ENCODE results near the gene LYST. TPM values are rescaled to one million over a fixed set of nuclear protein-coding genes. Genes with fewer than 3 reads are reported as not detected.

The LYST gene
- total and polyA plus RNA-seq, 2 of the 8 experiments (the other 6 are each of a cell fraction or from before 2014, with no cell fraction given) = 0.29 to 0.58 TPM

DNA sequence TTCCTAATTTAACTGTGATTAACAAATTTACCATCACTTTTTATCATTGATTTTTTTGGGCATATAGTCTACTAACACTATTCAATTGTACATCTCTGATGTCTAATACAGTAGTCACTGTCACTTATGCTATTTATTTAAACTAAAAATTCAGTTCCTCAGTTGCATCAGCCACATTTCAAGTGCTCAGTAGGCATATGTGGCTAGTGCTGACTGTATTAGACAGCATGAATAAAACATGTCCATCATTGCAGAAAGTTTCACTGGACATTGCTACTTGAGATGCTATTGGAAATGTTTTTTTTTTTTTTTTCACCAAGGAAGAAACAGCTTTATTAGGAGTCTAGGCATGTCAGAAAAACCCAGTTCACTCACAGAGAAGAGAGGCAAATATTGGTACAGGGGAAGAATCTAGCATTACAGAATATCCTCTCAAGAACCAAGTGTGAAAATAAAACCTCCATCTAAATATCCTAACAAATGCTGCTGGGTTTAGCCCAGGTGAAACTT, 109.1 kb downstream of the LYST start (continued):
- TF ChIP-seq TAF7 (optimal IDR thresholded peaks at IDR 0.05; ENCODE audit: borderline replicate concordance, low read depth, low read length) (no peak), RAD21 (IDR thresholded peaks at IDR 0.05 in 1 of 2, conservative IDR thresholded peaks at IDR 0.05 in 1 of 2; ENCODE audit: low read depth in 2 of 2, low read length in 2 of 2) (no peak), EZH2 (IDR thresholded peaks at IDR 0.05; ENCODE audit: low read depth, low read length, severe bottlenecking) (no peak), CBX8 (IDR thresholded peaks at IDR 0.05; ENCODE audit: borderline replicate concordance, low read depth, low read length) (no peak)
- TF ChIP-seq, protein P1, sequence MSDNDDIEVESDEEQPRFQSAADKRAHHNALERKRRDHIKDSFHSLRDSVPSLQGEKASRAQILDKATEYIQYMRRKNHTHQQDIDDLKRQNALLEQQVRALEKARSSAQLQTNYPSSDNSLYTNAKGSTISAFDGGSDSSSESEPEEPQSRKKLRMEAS (IDR thresholded peaks at IDR 0.05) = no peak

Data from H1 (cell line).